ENCODE results near the gene FGFR4. TPM values are rescaled to one million over a fixed set of nuclear protein-coding genes. Genes with fewer than 3 reads are reported as not detected.

FGFR4 gene
- total RNA-seq, 1 donor from 2014 or later: 12.0 TPM

GRCh38 chr5:177096162-177097015 is 9.7 kb downstream of the FGFR4 start:
- Histone ChIP-seq H3K36me3 (no peaks in the 10 kb centered on the region), H3K4me3 (no peak overlapping the region), H3K27ac (no peak overlapping the region), H3K9me3 (no peaks in the 10 kb centered on the region), H3K4me1 (peaks cover 27% of the 10 kb centered on the region), H3K27me3 (no peaks in the 10 kb centered on the region)
- no peak for TF ChIP-seq POLR2A (IDR thresholded peaks at IDR 0.05)
- no peak for TF ChIP-seq POLR2AphosphoS5 (IDR thresholded peaks at IDR 0.05; ENCODE audit: insufficient read depth in 1 of 2, low read depth in 1 of 2)
- TF ChIP-seq CTCF (IDR thresholded peaks at IDR 0.05): no peak
- intact Hi-C loops (cut with DNase I): no loop called here
- no peak for DNase-seq (ENCODE audit: extremely low spot score in 2 of 2)

- peaks cover 27% of the 10 kb centered on the region for H3K4me1 ChIP-seq
- no peaks in the 10 kb centered on the region for H3K27me3 ChIP-seq
- no peaks in the 10 kb centered on the region for H3K36me3 ChIP-seq
- intact Hi-C loops (cut with DNase I): no loop called here
- no peak overlapping the region for H3K4me3 ChIP-seq
- no peak for DNase-seq (ENCODE audit: extremely low spot score in 2 of 2)
- H3K9me3 ChIP-seq: no peaks in the 10 kb centered on the region
- H3K27ac ChIP-seq: no peak overlapping the region
- TF ChIP-seq CTCF (IDR thresholded peaks at IDR 0.05) (no peak), POLR2AphosphoS5 (IDR thresholded peaks at IDR 0.05; ENCODE audit: insufficient read depth in 1 of 2, low read depth in 1 of 2) (no peak), POLR2A (IDR thresholded peaks at IDR 0.05) (no peak)
Measured at GRCh38 chr5:177097016-177097985, 10.6 kb downstream of the FGFR4 start.

- intact Hi-C loops (cut with DNase I): no loop called here
- H3K27ac ChIP-seq: peak overlapping the region; percentile 56
- no peak for DNase-seq (ENCODE audit: extremely low spot score in 2 of 2)
- H3K9me3 ChIP-seq: no peaks in the 10 kb centered on the region
- H3K4me1 ChIP-seq: peaks cover 27% of the 10 kb centered on the region
- H3K4me3 ChIP-seq: no peak overlapping the region
- H3K36me3 ChIP-seq: no peaks in the 10 kb centered on the region
- TF ChIP-seq CTCF (IDR thresholded peaks at IDR 0.05): no peak
- no peak for TF ChIP-seq POLR2A (IDR thresholded peaks at IDR 0.05)
- no peak for TF ChIP-seq POLR2AphosphoS5 (IDR thresholded peaks at IDR 0.05; ENCODE audit: insufficient read depth in 1 of 2, low read depth in 1 of 2)
- H3K27me3 ChIP-seq: no peaks in the 10 kb centered on the region
Measured at GRCh38 chr5:177098120-177098469, 11.4 kb downstream of the FGFR4 start.

- TF ChIP-seq POLR2AphosphoS5 (IDR thresholded peaks at IDR 0.05; ENCODE audit: insufficient read depth in 1 of 2, low read depth in 1 of 2): peak in 1 of 2 donors; percentile 30
- no peak for TF ChIP-seq CTCF (IDR thresholded peaks at IDR 0.05)
- no peak for TF ChIP-seq POLR2A (IDR thresholded peaks at IDR 0.05)
- Histone ChIP-seq H3K27me3 (no peaks in the 10 kb centered on the region), H3K4me3 (no peak overlapping the region), H3K27ac (peak overlapping the region; percentile 56), H3K9me3 (no peaks in the 10 kb centered on the region), H3K36me3 (no peaks in the 10 kb centered on the region), H3K4me1 (peaks cover 24% of the 10 kb centered on the region)
- intact Hi-C loops (cut with DNase I): no loop called here
- no peak for DNase-seq (ENCODE audit: extremely low spot score in 2 of 2)
Measured at GRCh38 chr5:177098470-177099141, 11.9 kb downstream of the FGFR4 start.
